Fibroblast of pulmonary artery (primary cell): ENCODE measurements around the gene AQP5.

Experiments used
- DNase-seq: peaks from one replicate; pipeline ENCODE4 v3.0.0-alpha.2; 2010; ENCODE audit warnings: low read depth
- H3K4me3 ChIP-seq: replicated peaks from 2 replicates; pipeline ENCODE4 v1.5.1; 2011; ENCODE audit warnings: low read depth, mild to moderate bottlenecking, control low read depth, low read length, moderate library complexity
- CTCF ChIP-seq: IDR thresholded peaks from 2 replicates; pipeline ENCODE4 v1.5.1; 2011; ENCODE audit warnings: mild to moderate bottlenecking, control low read depth, low read length, inconsistent platforms; ENCODE audit errors: missing control alignments

The AQP5 gene

GRCh38 chr12:49923880-49924556, 37.7 kb upstream of the AQP5 start:
- H3K4me3 ChIP-seq = no peak overlapping the region
- TF ChIP-seq CTCF = no peak
- no peak for DNase-seq

- no peak for DNase-seq
- H3K4me3 ChIP-seq = no peak overlapping the region
- no peak for TF ChIP-seq CTCF
These were observed 36.9 kb upstream of the AQP5 start for GRCh38 chr12:49924628-49925246.

- H3K4me3 ChIP-seq = no peak overlapping the region
- DNase-seq = no peak
- no peak for TF ChIP-seq CTCF
These were observed 36.1 kb upstream of the AQP5 start for GRCh38 chr12:49925433-49926204.

GRCh38 chr12:49928471-49928870, 33.2 kb upstream of the AQP5 start:
- no peak overlapping the region for H3K4me3 ChIP-seq
- DNase-seq = no peak
- TF ChIP-seq CTCF = no peak

GRCh38 chr12:49929581-49929980, 32.1 kb upstream of the AQP5 start:
- no peak for TF ChIP-seq CTCF
- H3K4me3 ChIP-seq = no peak overlapping the region
- no peak for DNase-seq

GRCh38 chr12:49930515-49931288, 31.0 kb upstream of the AQP5 start:
- peak; percentile 75 for DNase-seq
- H3K4me3 ChIP-seq = no peak overlapping the region
- TF ChIP-seq CTCF = no peak
